OCI-LY7 (cell line): Measurements from ENCODE around the gene SETD1B. TPM values are rescaled to one million over a fixed set of nuclear protein-coding genes. Genes with fewer than 3 reads are reported as not detected.

Source experiments
- BruUV-seq: library from RNA; stranded (reverse); fragments of 400-500 nt; replicated peaks from 2 replicates; lab custom pipeline; 2021; lab: Mats Ljungman, UMichigan
- CTCF ChIA-PET: fragments of 300-600 bp; sonication (Branson Sonifier 250); formaldehyde crosslinking; loops from one replicate; lab custom pipeline; 2022; ENCODE audit warnings: antibody characterized with exemption; ENCODE audit not compliant: unreplicated experiment; lab: Charles Lee
- POLR2A ChIA-PET: fragments of 300-600 bp; sonication (Branson Sonifier 250); formaldehyde crosslinking; loops from one replicate; lab custom pipeline; 2022; ENCODE audit warnings: antibody characterized with exemption; lab: Charles Lee
- DNase-seq: peaks from one replicate; pipeline ENCODE4 v3.0.0-alpha.2; 2015; ENCODE audit warnings: low spot score
- H2AFZ ChIP-seq: fragments of 200-600 bp; sonication (generic), shearing (Covaris generic); 2 replicates; pipeline ENCODE4 v1.6.1; 2014; ENCODE audit warnings: mild to moderate bottlenecking, antibody characterized with exemption, low read length, moderate library complexity
- H3K27ac ChIP-seq: fragments of 200-600 bp; sonication (generic); 2 replicates; pipeline ENCODE4 v1.5.1; 2014; ENCODE audit warnings: mixed run types, low read depth, mild to moderate bottlenecking, moderate library complexity, low read length, inconsistent platforms; ENCODE audit not compliant: poor library complexity, severe bottlenecking
- H3K36me3 ChIP-seq: fragments of 200-600 bp; sonication (generic); 2 replicates; pipeline ENCODE4 v1.6.1; 2014; ENCODE audit warnings: mild to moderate bottlenecking, antibody characterized with exemption, low read length, moderate library complexity, mixed read lengths; ENCODE audit not compliant: insufficient read depth
- H3K4me1 ChIP-seq: fragments of 200-600 bp; sonication (generic); 2 replicates; pipeline ENCODE4 v1.5.1; 2014; ENCODE audit warnings: mild to moderate bottlenecking, low read length; ENCODE audit not compliant: insufficient read depth, poor library complexity, severe bottlenecking
- H3K4me2 ChIP-seq: fragments of 200-600 bp; sonication (generic); 2 replicates; pipeline ENCODE4 v1.6.1; 2014; ENCODE audit warnings: mild to moderate bottlenecking, low read length
- H3K4me3 ChIP-seq: fragments of 200-600 bp; sonication (generic); 2 replicates; pipeline ENCODE4 v1.5.1; 2014; ENCODE audit warnings: mild to moderate bottlenecking, low read depth, low read length; ENCODE audit not compliant: poor library complexity, severe bottlenecking
- H3K79me2 ChIP-seq: fragments of 200-600 bp; sonication (generic); 2 replicates; pipeline ENCODE4 v1.6.1; 2016; ENCODE audit warnings: low read depth, mild to moderate bottlenecking, low read length, moderate library complexity, mixed read lengths; ENCODE audit not compliant: insufficient read depth
- H3K9me2 ChIP-seq: fragments of 200-600 bp; sonication (generic); 2 replicates; pipeline ENCODE4 v1.6.1; 2016; ENCODE audit warnings: mild to moderate bottlenecking, low read length, mixed read lengths; ENCODE audit not compliant: insufficient read depth
- H3K9me3 ChIP-seq: fragments of 200-600 bp; sonication (generic); 2 replicates; pipeline ENCODE4 v1.6.1; 2014; ENCODE audit warnings: mild to moderate bottlenecking, mixed run types, low read length, mixed read lengths
- H4K20me1 ChIP-seq: fragments of 200-600 bp; sonication (generic); 2 replicates; pipeline ENCODE4 v1.6.1; 2014; ENCODE audit warnings: mild to moderate bottlenecking, antibody characterized with exemption, low read length, moderate library complexity, mixed read lengths; ENCODE audit not compliant: insufficient read depth
- EZH2phosphoT487 ChIP-seq: fragments of 200-600 bp; sonication (generic); IDR thresholded peaks from 2 replicates; pipeline ENCODE4 v1.6.1; 2018; ENCODE audit warnings: low read depth, borderline replicate concordance, mild to moderate bottlenecking, mixed run types, antibody characterized with exemption, low read length, moderate library complexity, mixed read lengths
- intact Hi-C: fragments of 100-400 bp; cut with micrococcal nuclease; formaldehyde crosslinking; loops from one replicate; pipeline ENCODE4 v1.10.0; 2022; ENCODE audit not compliant: unreplicated experiment
- total RNA-seq, 2 experiments: library from RNA; depleted of rRNA in 1 of 2; stranded (reverse); fragments of >200 nt in 1 of 2; shearing (Covaris generic) in 1 of 2; gene quantifications; 2 replicates each; pipeline ENCODE4 v1.2.3, GENCODE V29; 2014 to 2022
- TF ChIP-seq, protein P1 (sequence below): fragments of 200-600 bp; sonication (generic); conservative IDR thresholded peaks from 2 replicates; pipeline ENCODE4 v1.5.1; 2014; ENCODE audit warnings: mild to moderate bottlenecking, antibody characterized with exemption, low read length, moderate library complexity, mixed read lengths

SETD1B gene
- total RNA-seq, 2 experiments from 2014 or later = 4.7 to 22.5 TPM

GRCh38 chr12:121784460-121784859 lies 19.3 kb upstream of the SETD1B start:
- no peak overlapping the region for H3K4me2 ChIP-seq
- TF ChIP-seq EZH2phosphoT487 = no peak
- TF ChIP-seq, protein P1, sequence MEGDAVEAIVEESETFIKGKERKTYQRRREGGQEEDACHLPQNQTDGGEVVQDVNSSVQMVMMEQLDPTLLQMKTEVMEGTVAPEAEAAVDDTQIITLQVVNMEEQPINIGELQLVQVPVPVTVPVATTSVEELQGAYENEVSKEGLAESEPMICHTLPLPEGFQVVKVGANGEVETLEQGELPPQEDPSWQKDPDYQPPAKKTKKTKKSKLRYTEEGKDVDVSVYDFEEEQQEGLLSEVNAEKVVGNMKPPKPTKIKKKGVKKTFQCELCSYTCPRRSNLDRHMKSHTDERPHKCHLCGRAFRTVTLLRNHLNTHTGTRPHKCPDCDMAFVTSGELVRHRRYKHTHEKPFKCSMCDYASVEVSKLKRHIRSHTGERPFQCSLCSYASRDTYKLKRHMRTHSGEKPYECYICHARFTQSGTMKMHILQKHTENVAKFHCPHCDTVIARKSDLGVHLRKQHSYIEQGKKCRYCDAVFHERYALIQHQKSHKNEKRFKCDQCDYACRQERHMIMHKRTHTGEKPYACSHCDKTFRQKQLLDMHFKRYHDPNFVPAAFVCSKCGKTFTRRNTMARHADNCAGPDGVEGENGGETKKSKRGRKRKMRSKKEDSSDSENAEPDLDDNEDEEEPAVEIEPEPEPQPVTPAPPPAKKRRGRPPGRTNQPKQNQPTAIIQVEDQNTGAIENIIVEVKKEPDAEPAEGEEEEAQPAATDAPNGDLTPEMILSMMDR = no peak

GRCh38 chr12:121786440-121786825 lies 17.4 kb upstream of the SETD1B start:
- no peak for DNase-seq
- intact Hi-C loops = no loop called here
- Histone ChIP-seq H4K20me1 (no peaks in the 10 kb centered on the region), H3K36me3 (no peaks in the 10 kb centered on the region), H3K4me2 (no peak overlapping the region), H3K4me3 (no peak overlapping the region), H3K9me2 (no peaks in the 10 kb centered on the region), H2AFZ (no peak overlapping the region), H3K9me3 (no peaks in the 10 kb centered on the region), H3K4me1 (peaks cover 64% of the 10 kb centered on the region), H3K27ac (no peak overlapping the region), H3K79me2 (no peaks in the 10 kb centered on the region)
- BruUV-seq = no TSS peak
- no peak for TF ChIP-seq EZH2phosphoT487
- TF ChIP-seq, protein P1 = no peak
- ChIA-PET CTCF (interaction anchor here (0.6 kb wide), 1 partner anchor 9 kb away, joined by 5 read pairs; no protein-coding TSS in a partner anchor), POLR2A (no interaction called here)

More at GRCh38 chr12:121784460-121784859, 19.3 kb upstream of the SETD1B start:
- no peaks in the 10 kb centered on the region for H3K9me3 ChIP-seq
- no peaks in the 10 kb centered on the region for H3K79me2 ChIP-seq
- ChIA-PET CTCF (interaction anchor here (0.6 kb wide), 1 partner anchor 150 kb away, joined by 3 read pairs; no protein-coding TSS in a partner anchor), POLR2A (interaction anchor here (1.2 kb wide), 1 partner anchor 8 kb away, joined by 3 read pairs; no protein-coding TSS in a partner anchor)
- intact Hi-C loops = no loop called here
- H4K20me1 ChIP-seq = no peaks in the 10 kb centered on the region
- H3K9me2 ChIP-seq = no peaks in the 10 kb centered on the region
- no TSS peak for BruUV-seq
- no peak overlapping the region for H2AFZ ChIP-seq
- peaks cover 10% of the 10 kb centered on the region; the same call in 1 of the 2 replicates for H3K36me3 ChIP-seq
- H3K4me3 ChIP-seq = no peak overlapping the region
- peaks cover 52% of the 10 kb centered on the region for H3K4me1 ChIP-seq
- H3K27ac ChIP-seq = no peak overlapping the region
- no peak for DNase-seq
